Kidney epithelial cell (primary cell): ENCODE measurements around the gene POLE. TPM values are rescaled to one million over a fixed set of nuclear protein-coding genes. Genes with fewer than 3 reads are reported as not detected.
A peak's percentile ranks its signal among the peaks of the same experiment; 100 is the strongest.
"Not testable (repeated sequence)": the region's sequence is repeated elsewhere in the genome, so short reads cannot be mapped to it uniquely, and the experiment has no call there.

Experiments used
- DNase-seq: peaks from one replicate; pipeline ENCODE4 v3.0.0-alpha.2; 2010; ENCODE audit warnings: low read depth
- H3K27me3 ChIP-seq: 2 replicates; pipeline ENCODE4 v1.6.0; 2011; ENCODE audit warnings: low read length; ENCODE audit not compliant: control insufficient read depth, insufficient read depth
- H3K36me3 ChIP-seq: 2 replicates; pipeline ENCODE4 v1.5.1; 2011; ENCODE audit warnings: low read length; ENCODE audit not compliant: control insufficient read depth, insufficient read depth
- H3K4me3 ChIP-seq: 2 replicates; pipeline ENCODE4 v1.5.1; 2011; ENCODE audit warnings: low read depth, mild to moderate bottlenecking, control low read depth, low read length
- CTCF ChIP-seq: IDR thresholded peaks from 2 replicates; pipeline ENCODE4 v1.5.1; 2011; ENCODE audit warnings: mild to moderate bottlenecking, moderate library complexity, low read length, control low read depth, inconsistent platforms; ENCODE audit not compliant: insufficient read depth, poor library complexity, severe bottlenecking
- total RNA-seq: library from RNA; depleted of rRNA; stranded (reverse); fragments of >200 nt; gene quantifications from 2 replicates; pipeline ENCODE4 v1.2.3, GENCODE V29; 2015

Gene POLE
- total RNA-seq, 1 donor from 2014 or later, result 15.1 TPM

- no peak overlapping the region for H3K4me3 ChIP-seq
- no peak for DNase-seq
- TF ChIP-seq CTCF, result no peak
- no peaks in the 10 kb centered on the region for H3K36me3 ChIP-seq
- H3K27me3 ChIP-seq, result peaks cover 51% of the 10 kb centered on the region
These were observed 84.4 kb downstream of the POLE start for GRCh38 chr12:132602572-132603239.

- H3K27me3 ChIP-seq, result peaks cover 44% of the 10 kb centered on the region
- TF ChIP-seq CTCF, result no peak
- DNase-seq, result no peak
- H3K36me3 ChIP-seq, result no peaks in the 10 kb centered on the region
- H3K4me3 ChIP-seq, result no peak overlapping the region
These were observed 85.8 kb downstream of the POLE start for GRCh38 chr12:132601171-132601883.

- peaks cover 40% of the 10 kb centered on the region for H3K27me3 ChIP-seq
- TF ChIP-seq CTCF, result peak; percentile 92
- peak overlapping the region; percentile 29 for H3K4me3 ChIP-seq
- H3K36me3 ChIP-seq, result no peaks in the 10 kb centered on the region
- no peak for DNase-seq
These were observed 86.8 kb downstream of the POLE start for GRCh38 chr12:132600048-132601032.

- not testable (repeated sequence) for H3K36me3 ChIP-seq, H3K4me3 ChIP-seq, DNase-seq
- H3K27me3 ChIP-seq, result peaks cover 33% of the 10 kb centered on the region
These were observed 87.6 kb downstream of the POLE start for GRCh38 chr12:132599502-132599901.

- no peak for DNase-seq
- Histone ChIP-seq H3K27me3 (peaks cover 20% of the 10 kb centered on the region), H3K36me3 (no peaks in the 10 kb centered on the region), H3K4me3 (peak overlapping the region; percentile 26)
- no peak for TF ChIP-seq CTCF
These were observed 89.5 kb downstream of the POLE start for GRCh38 chr12:132597333-132598316.
